22Rv1 (cell line): Measurements from ENCODE around the gene TSPAN14.

Experiments used
- ZFX ChIP-seq: fragments of 450-650 bp; IDR thresholded peaks from 2 replicates; pipeline ENCODE4 v1.6.1; 2017; ENCODE audit warnings: antibody characterized with exemption, borderline replicate concordance
- TF ChIP-seq, protein P1 (sequence below): fragments of 450-650 bp; IDR thresholded peaks from 2 replicates; pipeline ENCODE4 v1.5.1; 2017; ENCODE audit warnings: mild to moderate bottlenecking

DNA sequence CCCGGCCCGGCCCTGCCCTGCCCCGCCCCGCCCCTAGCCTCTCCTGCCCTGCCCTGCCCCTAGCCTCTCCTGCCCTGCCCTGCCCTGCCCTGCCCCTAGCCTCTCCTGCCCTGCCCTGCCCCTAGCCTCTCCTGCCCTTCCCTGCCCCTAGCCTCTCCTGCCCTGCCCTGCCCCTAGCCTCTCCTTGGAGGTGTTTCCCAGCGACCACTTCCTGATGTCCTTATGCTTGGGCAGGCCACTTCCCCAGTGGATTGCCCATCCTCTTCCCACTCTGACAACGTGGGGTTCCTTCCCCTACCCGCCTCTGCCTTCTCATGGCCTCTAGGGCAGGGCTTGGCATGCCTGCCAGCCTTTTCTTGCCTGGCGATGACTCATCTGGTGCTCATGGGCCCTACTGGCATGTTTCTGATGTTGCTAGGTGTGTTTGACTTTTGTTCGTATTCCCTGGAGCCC is 24.6 kb upstream of the TSPAN14 start:
- TF ChIP-seq, protein P1, sequence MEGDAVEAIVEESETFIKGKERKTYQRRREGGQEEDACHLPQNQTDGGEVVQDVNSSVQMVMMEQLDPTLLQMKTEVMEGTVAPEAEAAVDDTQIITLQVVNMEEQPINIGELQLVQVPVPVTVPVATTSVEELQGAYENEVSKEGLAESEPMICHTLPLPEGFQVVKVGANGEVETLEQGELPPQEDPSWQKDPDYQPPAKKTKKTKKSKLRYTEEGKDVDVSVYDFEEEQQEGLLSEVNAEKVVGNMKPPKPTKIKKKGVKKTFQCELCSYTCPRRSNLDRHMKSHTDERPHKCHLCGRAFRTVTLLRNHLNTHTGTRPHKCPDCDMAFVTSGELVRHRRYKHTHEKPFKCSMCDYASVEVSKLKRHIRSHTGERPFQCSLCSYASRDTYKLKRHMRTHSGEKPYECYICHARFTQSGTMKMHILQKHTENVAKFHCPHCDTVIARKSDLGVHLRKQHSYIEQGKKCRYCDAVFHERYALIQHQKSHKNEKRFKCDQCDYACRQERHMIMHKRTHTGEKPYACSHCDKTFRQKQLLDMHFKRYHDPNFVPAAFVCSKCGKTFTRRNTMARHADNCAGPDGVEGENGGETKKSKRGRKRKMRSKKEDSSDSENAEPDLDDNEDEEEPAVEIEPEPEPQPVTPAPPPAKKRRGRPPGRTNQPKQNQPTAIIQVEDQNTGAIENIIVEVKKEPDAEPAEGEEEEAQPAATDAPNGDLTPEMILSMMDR, result no peak
- TF ChIP-seq ZFX, result no peak
